ENCODE data around the gene FAM25A.

Gene FAM25A

DNA sequence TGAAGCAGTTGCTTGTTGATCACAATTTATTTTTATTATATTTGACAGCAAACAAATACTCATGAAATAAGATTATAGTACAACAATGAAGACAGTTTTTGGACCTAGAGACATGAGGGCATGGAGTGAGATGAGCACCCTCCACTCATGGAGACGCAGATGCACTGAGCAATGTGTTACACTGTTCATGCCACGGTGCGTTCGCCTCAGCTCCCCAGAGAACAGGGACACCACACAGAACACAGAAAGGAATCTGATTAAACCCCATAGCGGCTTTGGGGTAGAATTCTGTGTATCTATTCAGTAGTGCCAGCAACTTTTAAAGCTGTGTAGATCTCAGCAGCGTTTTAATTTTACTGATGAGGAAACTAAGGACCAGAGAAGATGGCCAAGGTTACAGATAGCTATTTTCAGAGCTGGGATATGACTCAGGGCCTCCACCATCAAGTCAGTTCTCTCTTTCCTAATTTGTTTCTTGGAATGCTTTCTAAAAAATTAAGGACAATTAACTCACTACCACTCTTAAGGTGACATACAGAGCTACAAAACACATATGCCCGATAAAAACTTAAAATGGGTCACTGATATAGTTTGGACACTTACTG lies 33.6 kb downstream of the FAM25A start:
- no peak for DNase-seq (ENCODE audit: low read depth)
- no peak for TF ChIP-seq CTCF (conservative IDR thresholded peaks at IDR 0.05; ENCODE audit: low read length)
- no peak overlapping the region for H3K4me3 ChIP-seq (ENCODE audit: low read length)

DNA sequence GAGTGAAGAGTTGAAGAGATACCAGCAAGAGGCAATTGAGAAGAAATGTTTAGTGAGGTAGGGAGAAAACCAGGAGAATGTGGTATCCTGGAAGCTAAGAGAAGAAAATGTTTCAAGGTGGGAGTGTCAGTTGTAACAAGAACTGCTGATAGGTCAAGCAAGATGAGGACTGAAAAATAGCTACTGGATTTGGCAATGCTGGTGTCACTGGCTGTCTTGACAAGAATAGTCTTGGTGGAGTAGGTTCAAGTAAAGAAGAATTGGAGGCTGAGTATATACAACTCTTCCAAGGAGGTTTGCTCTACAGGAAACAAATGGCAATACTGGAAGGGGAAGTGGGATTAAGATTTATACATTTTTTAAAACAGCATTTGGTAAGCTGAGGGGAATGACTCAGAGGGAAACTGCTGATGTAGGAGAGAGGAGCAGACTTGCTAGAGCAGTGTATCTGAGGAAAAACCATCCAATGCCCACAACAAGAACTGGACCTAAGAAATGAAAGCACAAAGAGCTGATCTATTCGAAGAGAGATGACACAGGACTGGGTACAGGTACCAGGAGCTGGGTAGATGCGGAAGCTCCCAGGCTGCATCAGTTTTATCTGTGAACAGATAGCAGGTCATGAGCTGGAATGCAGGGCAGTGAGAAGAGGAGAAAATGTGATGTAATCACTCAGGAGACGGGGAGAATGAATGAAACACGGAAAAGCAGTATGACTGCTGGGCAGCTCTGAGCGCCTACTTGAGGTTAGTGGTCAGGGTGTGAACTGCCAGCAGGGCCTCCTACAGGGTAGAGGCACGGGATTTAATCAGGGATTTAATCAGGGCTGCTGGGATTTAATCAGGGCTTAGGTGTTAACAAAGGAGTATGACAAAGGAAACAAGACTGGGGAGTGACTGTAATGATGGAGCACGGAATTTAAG lies 34.5 kb downstream of the FAM25A start:
- DNase-seq (ENCODE audit: low read depth) = peak; percentile 58
- peak; percentile 41 for TF ChIP-seq CTCF (conservative IDR thresholded peaks at IDR 0.05; ENCODE audit: low read length)
- no peak overlapping the region for H3K4me3 ChIP-seq (ENCODE audit: low read length)

DNA sequence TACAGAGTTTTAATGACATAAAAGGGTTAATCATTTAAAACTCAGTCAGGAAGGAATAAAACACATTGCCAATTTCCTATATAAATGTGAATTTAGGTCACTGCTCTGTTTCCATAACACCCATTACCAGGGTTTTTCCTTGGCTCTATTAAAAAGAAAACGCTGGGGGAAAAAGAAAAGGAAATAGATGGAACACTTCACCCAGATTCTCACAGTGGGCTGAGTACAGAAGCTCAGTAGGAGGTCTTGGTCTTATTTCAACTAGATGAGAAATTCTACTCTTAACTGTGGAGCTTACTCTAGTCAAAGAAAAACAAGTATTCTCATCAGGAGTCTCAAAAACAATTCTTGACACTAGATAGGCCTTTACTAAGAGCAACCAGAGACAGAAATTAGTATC lies 38.1 kb downstream of the FAM25A start:
- no peak for TF ChIP-seq CTCF (conservative IDR thresholded peaks at IDR 0.05; ENCODE audit: low read length)
- no peak for DNase-seq (ENCODE audit: low read depth)
- H3K4me3 ChIP-seq (ENCODE audit: low read length) = no peak overlapping the region

GRCh38 chr10:87059401-87059800 lies 39.3 kb downstream of the FAM25A start:
- no peak overlapping the region for H3K4me3 ChIP-seq (ENCODE audit: low read length)
- DNase-seq (ENCODE audit: low read depth) = no peak
- no peak for TF ChIP-seq CTCF (conservative IDR thresholded peaks at IDR 0.05; ENCODE audit: low read length)

- no peak overlapping the region for H3K4me3 ChIP-seq (ENCODE audit: low read length)
- no peak for TF ChIP-seq CTCF (conservative IDR thresholded peaks at IDR 0.05; ENCODE audit: low read length)
- DNase-seq (ENCODE audit: low read depth) = no peak
Observed at GRCh38 chr10:87060280-87060928, 40.3 kb downstream of the FAM25A start.

DNA sequence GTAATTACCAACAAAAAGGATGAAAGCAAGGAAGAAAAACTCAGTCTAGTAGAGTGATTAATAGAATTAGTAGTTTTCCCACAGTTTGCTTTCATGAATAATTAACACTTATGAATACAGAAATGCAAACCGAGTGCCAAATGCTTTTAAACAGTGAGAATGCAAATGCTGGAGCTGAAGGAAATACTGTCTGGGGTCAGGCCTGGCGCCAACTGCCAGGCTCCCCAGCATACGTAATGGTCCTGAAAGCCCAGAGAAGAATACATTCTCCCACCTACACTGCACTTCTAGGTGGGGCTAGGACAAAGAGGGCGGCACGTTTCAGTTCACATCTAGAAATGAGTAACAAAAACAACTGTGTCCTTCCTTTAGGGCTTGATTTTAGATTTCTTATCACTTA lies 44.6 kb downstream of the FAM25A start:
- DNase-seq (ENCODE audit: low read depth) = no peak
- no peak for TF ChIP-seq CTCF (conservative IDR thresholded peaks at IDR 0.05; ENCODE audit: low read length)
- no peak overlapping the region for H3K4me3 ChIP-seq (ENCODE audit: low read length)

All from AG10803 (cell line).